ENCODE measurements around the gene PITRM1.
"Not testable (repeated sequence)": the region's sequence is repeated elsewhere in the genome, so short reads cannot be mapped to it uniquely, and the experiment has no call there.

PITRM1 gene

GRCh38 chr10:3198900-3199299, 26.3 kb upstream of the PITRM1 start:
- DNase-seq, result no peak

DNA sequence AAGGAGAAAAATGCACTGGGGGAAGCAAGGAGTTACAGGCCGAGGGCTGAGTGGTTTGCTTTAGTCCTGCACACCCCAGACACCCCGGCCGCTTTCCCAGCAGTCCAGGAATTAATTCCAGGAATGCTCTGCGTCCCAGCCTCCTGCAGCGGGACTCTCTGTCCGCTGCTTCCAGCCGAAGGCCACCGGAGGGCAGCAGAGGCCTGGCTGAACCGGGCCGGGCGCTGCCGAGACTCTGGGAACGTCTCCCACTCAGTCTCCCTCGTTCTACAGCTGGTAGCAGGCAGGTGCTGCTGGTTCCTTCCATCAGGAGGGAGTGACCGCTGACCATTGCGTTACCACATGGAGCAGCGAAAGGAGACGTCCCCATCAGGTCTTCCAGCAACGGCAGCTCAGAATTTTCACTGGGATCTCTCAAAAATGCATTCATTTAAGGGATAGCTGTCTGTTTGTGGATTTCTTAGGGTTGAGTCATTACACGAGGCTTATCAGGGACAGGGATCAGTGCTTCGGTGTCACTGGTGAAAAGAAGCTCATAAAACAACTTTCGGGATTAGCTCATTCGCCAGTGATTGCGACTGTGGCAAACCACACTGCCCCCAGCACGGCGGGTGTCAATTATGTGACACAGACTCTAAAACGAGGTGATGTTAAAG, 24.9 kb upstream of the PITRM1 start:
- peak; percentile 46 for DNase-seq

- no peak for DNase-seq
Measured at GRCh38 chr10:3196958-3197347, 24.4 kb upstream of the PITRM1 start.

- no peak for DNase-seq
Measured at GRCh38 chr10:3196482-3196881, 23.9 kb upstream of the PITRM1 start.

DNA sequence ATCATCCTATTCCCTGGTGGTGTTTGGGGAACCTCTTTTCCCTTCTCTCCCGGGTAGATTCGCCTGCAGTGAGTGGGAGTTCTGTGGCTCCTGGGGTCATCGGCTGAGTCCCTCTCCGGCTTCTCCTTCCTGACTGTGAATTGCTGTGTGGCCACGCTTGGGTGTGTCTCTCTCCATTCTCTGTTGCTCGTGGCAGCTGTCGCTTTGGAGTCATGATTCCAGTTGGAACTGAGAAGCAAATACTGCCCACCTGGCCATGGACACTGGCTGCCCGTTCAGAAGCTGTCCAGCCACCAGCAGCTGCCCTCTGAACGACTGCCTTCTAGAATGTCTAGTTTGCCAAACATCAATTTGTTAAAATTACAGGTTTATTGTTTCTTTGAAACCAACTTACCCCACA, 23.1 kb upstream of the PITRM1 start:
- DNase-seq, result no peak

DNA sequence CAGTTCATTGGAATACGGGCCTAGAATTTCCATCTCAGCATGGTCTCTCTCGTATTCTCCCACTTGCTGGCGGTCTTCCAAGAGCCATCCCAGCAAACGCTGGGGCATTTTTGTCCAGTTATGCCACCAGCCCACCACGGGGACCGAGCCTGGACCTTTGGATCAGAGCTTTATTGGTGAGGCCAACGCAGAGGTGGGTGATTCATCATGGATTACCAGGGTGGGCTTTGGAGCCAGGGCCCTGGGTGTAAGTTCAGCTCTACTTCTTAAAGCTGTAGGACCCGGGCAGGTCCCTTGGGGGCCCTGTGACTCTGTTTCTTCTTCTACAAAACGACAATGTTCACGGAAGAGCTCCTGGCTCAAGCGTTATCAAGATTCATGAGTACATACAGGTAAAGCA, 22.7 kb upstream of the PITRM1 start:
- DNase-seq, result no peak

- DNase-seq, result no peak
Measured at GRCh38 chr10:3194871-3195270, 22.3 kb upstream of the PITRM1 start.

- no peak for DNase-seq
Measured at GRCh38 chr10:3193751-3194150, 21.2 kb upstream of the PITRM1 start.

GRCh38 chr10:3192856-3193635, 20.5 kb upstream of the PITRM1 start:
- DNase-seq, result peak; percentile 39

- DNase-seq, result no peak
Measured at GRCh38 chr10:3190817-3191216, 18.2 kb upstream of the PITRM1 start.

DNA sequence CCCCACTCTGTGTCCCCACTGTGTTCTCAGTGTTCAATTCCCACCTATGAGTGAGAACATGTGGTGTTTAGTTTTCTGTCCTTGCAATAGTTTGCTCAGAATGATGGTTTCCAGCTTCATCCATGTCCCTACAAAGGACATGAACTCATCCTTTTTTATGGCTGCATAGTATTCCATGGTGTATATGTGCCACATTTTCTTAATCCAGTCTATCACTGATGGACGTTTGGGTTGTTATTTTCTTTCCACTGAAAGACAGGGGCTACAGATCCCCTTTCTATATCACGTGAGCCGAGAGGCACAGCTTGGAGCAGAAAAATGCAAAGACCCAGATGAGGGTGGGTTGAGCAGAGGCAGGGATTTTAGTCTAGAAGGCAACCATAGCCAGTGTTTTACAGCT, 14.6 kb upstream of the PITRM1 start:
- DNase-seq, result not testable (repeated sequence)

DNA sequence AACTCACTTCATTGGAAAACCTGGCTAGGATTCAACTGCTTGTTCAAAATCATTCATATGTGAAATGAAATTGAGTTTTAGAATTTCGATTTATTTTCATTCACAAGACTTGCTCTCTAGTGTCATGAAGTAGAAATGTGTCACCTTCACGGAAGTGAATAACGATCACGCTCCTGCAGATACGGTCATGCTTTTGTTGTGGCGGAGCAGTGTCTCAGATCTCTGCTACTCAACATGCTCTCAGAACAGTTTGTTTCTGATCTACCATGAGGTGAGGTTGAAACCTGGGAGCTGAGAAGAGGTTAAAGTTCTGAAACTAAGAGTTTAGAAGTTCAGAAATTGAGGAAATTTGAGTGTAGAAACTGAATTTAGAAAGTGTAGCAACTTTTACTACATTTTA, 13.8 kb upstream of the PITRM1 start:
- peak; percentile 35 for DNase-seq

GRCh38 chr10:3185386-3185785, 12.8 kb upstream of the PITRM1 start:
- no peak for DNase-seq

DNA sequence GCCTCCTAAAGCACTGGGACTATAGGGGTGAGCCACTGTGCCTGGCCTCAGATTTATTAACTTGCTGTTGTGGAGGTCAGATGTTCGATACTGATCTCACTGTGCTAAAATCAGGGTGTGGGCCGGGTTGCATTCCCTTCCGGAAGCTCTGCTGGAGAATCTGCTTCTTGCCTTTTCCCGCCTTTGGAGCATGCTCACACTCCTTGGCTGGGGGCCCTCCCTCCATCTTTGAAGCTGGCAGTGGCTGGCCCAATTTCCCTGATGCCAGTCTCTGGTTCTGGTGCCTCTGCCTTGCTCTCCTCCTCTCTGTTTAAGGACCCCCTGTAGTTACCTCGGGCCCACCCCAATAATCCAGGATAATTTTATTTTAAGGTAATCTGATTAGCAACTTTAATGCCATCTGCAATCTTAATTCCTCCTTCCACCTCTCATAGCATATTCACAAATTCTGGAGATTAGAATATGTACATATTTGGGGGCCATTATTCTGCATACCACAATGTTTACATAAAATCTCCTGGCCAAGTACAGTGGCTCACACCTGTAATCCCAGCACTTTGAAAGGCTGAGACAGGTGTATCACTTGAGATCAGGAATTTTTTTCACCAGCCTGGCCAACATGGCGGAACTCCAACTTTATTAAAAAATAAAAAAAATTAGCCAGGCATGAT, 7.9 kb upstream of the PITRM1 start:
- no peak for DNase-seq

GRCh38 chr10:3179174-3179573, 6.6 kb upstream of the PITRM1 start:
- no peak for DNase-seq

DNA sequence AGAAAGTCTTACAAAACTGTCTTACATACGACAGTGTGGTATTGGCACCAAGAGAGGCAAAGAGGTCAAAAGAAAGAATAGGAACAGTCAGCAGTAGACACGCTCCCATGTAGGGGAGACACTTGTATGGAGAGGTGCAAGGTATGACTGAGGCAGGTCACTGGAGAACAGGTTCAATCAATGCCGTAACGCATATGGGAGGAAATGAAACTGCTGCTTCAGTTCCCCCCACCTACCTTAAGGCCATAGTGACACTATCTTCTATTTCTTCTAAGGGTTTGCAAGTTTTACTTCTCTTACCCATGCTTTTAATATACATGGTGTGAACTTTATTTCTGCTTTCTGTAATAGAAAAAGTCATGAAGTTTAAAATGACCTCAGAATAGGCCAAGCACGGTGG, 5.5 kb upstream of the PITRM1 start:
- no peak for DNase-seq

DNA sequence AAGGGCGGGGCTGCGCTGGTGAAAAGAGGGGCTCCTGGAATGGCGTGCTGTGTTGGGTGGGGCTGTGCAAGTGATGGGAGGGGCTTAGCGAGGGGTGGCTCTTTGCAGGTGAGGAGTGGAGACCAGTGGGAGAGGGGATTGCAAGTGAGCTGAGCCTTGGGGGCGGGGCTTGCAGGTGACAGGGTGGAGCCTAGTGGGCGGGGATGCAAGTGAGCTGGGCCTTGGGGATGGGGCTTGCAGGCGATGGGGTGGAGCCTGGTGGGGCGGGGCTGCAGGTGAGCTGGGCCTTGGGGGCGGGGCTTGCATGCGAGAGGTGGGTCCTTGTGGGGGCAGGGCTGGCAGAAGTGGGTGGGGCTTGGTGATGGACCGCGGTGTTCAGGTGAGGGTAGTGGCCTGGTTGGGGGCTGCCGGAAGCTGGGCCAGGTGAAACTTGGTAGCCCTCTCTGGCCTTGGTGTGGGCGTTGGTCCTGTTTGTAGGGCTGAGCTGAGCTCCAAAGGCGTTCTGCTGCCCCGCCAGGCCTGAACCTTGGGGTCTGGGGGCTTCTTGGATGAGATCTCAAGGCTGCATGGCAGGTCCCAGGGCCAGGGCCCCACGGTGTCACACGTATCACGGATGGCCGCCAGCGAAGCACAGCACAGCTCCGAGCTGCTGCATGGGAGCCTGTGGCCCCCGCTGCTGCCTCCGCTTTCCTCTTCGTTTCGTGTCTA, 743 bp upstream of the PITRM1 start:
- DNase-seq, result peak; percentile 84

DNA sequence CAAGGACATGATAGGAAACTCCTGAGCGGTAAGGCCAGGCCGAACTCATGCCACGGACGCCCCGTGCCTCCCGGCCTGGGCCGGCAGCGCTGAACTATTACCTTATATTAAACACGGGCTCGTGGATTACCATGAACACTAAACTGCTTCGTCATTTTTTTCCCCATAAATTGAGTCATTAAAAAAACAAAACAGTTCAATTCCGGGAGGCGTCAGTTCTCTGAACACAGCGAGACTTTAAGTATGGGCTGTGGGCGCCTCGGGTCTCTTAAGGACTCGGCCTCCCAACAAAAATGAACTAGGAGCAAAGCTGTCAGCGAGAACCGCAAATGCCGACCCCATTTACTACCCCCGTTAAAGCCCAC, 519 bp downstream of the PITRM1 start:
- DNase-seq, result no peak

DNA sequence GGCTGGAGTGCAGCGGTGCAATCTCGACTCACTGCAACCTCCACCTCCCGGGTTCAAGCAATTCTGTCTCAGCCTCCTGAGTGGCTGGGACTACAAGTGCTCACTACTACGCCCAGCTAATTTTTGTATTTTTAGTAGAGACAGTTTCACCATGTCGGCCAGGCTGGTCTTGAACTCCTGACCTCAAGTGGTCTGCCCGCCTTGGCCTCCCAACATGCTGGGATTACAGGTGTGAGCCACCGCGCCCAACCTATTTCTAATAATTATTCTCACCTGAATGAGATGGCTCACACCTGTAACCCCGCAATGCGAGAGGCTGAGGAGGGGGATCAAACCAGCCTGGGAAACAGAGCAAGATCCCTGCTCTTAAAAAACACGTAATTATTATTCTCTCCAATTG, 1.1 kb downstream of the PITRM1 start:
- not testable (repeated sequence) for DNase-seq

GRCh38 chr10:3169673-3170072, 2.9 kb downstream of the PITRM1 start:
- no peak for DNase-seq

DNA sequence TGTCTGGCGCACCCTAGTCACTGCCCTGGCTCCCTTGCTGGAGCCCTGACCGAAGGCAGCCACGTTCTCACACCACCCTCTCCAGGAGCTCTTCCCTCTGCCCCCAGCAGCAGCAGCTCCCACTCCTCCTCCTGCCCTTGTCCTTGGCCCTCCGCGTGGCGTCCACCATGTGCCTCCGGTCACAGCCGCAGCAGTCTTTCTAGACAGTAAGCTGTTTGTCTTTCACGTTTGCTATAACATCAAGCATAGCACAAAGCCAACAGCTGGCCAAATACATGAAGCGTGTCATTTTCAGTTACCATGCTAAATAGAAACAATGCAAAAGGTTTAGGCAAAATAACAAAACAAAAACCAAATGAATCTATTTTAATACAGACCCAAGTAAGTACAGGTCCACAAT, 3.3 kb downstream of the PITRM1 start:
- no peak for DNase-seq

GRCh38 chr10:3167611-3168330, 4.8 kb downstream of the PITRM1 start:
- DNase-seq, result no peak

Data from activated CD4-positive, alpha-beta T cell treated with anti-CD3 and anti-CD28 coated beads, Interleukin-2, amount 50 U/mL, for 1 hour (primary cell).